Measurements from ENCODE around the gene MPRIP.
"Not testable (repeated sequence)": the region's sequence is repeated elsewhere in the genome, so short reads cannot be mapped to it uniquely, and the experiment has no call there.

Gene MPRIP

DNA sequence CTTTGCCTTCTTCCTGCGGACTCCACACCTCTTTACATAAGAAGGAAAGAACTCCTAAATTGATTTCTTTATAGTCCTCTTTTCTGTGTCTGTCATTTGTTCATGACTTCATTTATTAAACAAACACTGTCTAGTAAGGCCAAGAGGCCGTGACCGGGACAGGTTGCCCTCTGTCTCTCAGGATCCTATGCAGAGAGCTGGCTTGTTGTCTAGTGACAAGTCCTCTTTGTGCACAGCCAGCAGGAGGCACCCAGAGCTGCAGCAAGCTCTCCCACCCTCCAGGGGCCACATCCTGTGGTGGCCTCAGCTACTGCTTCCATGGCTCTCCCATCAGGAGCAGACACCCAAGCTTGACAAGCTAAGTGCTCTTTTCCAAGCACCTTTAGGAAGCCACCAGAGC is 113.3 kb downstream of the MPRIP start:
- no peak overlapping the region for H3K27ac Mint-ChIP-seq
- no peaks in the 10 kb centered on the region for H3K9me3 Mint-ChIP-seq
- no peak overlapping the region for H3K4me3 Mint-ChIP-seq
- no peaks in the 10 kb centered on the region for H3K27me3 Mint-ChIP-seq
- peaks cover 41% of the 10 kb centered on the region for H3K36me3 Mint-ChIP-seq (ENCODE audit: low read depth)
- H3K4me1 Mint-ChIP-seq (ENCODE audit: low read depth) = peaks cover 32% of the 10 kb centered on the region

DNA sequence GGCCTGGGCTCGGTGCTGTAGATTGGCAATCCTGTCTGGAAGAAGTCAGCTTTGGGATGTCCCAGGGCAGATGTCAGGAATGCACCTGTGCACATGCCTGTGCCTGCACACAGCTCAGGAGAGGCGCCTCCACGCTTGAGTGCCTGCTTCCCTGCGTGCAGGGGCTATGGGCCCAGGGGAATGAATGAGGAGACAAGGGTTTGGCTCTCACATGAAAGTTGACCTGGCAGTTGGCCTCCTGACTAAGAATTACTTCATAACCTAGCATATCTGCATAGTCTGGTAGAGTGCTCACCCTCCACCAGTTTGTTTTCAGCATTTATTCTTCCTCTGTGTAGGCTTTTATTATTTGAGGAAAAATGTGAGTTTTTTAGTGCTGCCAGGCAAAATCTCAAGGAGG is 113.8 kb downstream of the MPRIP start:
- Mint-ChIP-seq H3K36me3 (ENCODE audit: low read depth) (peaks cover 43% of the 10 kb centered on the region), H3K4me3 (no peak overlapping the region), H3K27ac (no peak overlapping the region), H3K9me3 (no peaks in the 10 kb centered on the region), H3K4me1 (ENCODE audit: low read depth) (peaks cover 31% of the 10 kb centered on the region), H3K27me3 (no peaks in the 10 kb centered on the region)

DNA sequence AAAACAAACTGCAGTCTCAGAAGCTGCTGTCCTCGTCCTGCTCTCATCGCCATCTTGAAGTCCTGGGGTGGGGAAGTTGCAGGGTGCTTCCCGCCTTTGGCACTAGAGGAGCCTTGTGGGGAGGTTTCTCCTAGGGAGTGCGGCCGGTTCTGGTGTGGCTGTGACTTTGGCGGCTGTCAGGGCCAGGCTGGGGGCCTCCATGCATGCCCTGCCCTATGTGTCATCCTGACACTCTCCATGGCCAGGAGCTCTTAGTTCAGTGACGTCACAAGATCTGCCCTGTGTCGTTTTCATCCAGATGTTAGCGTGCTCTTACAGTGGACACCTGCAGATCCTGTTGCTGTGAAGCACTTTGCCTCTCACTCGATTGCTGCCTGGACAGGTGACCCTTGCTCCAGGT is 114.3 kb downstream of the MPRIP start:
- H3K36me3 Mint-ChIP-seq (ENCODE audit: low read depth) = peaks cover 47% of the 10 kb centered on the region
- H3K27me3 Mint-ChIP-seq = no peaks in the 10 kb centered on the region
- no peak overlapping the region for H3K27ac Mint-ChIP-seq
- no peak overlapping the region for H3K4me3 Mint-ChIP-seq
- H3K4me1 Mint-ChIP-seq (ENCODE audit: low read depth) = peaks cover 27% of the 10 kb centered on the region
- no peaks in the 10 kb centered on the region for H3K9me3 Mint-ChIP-seq

DNA sequence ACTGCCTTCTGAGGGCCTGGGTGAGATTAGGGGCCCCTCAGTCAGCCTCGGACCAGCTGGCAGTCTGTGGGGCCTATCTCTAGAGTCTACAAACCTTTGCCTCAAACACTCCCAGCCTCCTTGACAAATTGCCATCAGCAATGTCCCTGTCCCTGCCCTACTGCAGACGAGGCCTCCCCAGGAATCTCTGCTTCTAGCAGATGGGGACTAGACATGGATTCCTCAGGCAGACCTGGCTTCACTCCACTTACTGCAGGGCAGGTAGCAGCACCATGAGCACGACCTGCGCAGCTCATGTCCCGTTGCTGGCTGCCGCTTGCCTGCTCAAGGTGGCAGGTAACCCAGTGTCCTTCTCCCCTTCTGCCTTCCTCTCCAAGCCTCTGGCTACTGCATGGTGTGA is 114.8 kb downstream of the MPRIP start:
- H3K9me3 Mint-ChIP-seq = no peaks in the 10 kb centered on the region
- no peak overlapping the region for H3K27ac Mint-ChIP-seq
- H3K4me3 Mint-ChIP-seq = no peak overlapping the region
- H3K4me1 Mint-ChIP-seq (ENCODE audit: low read depth) = peaks cover 23% of the 10 kb centered on the region
- H3K36me3 Mint-ChIP-seq (ENCODE audit: low read depth) = peaks cover 51% of the 10 kb centered on the region
- no peaks in the 10 kb centered on the region for H3K27me3 Mint-ChIP-seq

DNA sequence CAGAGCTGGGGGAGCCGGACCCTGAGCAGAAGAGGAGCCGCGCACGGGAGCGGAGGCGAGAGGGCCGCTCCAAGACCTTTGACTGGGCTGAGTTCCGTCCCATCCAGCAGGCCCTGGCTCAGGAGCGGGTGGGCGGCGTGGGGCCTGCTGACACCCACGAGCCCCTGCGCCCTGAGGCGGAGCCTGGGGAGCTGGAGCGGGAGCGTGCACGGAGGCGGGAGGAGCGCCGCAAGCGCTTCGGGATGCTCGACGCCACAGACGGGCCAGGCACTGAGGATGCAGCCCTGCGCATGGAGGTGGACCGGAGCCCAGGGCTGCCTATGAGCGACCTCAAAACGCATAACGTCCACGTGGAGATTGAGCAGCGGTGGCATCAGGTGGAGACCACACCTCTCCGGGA is 116.2 kb downstream of the MPRIP start:
- peaks cover 45% of the 10 kb centered on the region for H3K36me3 Mint-ChIP-seq (ENCODE audit: low read depth)
- not testable (repeated sequence) for H3K27me3 Mint-ChIP-seq, H3K27ac Mint-ChIP-seq, H3K9me3 Mint-ChIP-seq, H3K4me3 Mint-ChIP-seq
- H3K4me1 Mint-ChIP-seq (ENCODE audit: low read depth) = peaks cover 11% of the 10 kb centered on the region

DNA sequence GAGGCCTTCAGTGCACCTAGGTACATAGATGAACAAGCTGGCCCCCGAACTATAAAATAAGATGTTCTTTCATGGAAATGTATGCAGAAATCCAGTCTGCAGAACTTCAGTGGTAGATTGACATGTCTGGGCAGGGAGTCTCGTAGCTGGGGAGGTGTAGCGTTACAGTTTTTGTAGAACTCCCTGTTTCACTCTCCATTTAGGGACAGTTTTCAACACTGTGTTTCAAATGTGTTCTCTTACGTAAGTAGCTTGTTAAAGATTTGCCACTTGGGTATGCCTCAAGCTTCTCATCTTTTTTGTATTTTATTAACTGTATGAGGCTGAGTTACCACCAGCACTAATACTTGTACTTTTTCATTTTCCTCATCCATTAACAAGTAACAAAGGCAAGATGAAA is 117.3 kb downstream of the MPRIP start:
- Mint-ChIP-seq H3K36me3 (ENCODE audit: low read depth) (peaks cover 40% of the 10 kb centered on the region), H3K4me3 (no peak overlapping the region), H3K9me3 (no peaks in the 10 kb centered on the region), H3K27me3 (no peaks in the 10 kb centered on the region), H3K27ac (no peak overlapping the region), H3K4me1 (ENCODE audit: low read depth) (peaks cover 4% of the 10 kb centered on the region)

DNA sequence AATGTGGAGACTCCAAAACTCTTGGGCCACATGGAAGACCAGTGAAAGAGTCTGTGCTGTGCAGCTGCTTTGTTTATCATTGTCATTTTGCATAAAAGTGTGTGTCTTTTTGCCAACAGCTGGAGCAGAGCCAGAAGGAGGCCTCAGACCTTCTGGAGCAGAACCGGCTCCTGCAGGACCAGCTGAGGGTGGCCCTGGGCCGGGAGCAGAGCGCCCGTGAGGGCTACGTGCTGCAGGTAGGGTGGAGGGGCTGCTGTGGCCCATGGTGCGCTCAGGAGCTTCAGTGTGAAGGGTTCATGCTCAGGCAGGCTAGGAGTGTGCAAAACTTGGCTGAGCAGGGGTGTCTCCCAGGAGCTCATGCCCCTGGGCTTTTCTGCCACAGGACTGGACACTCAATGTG is 118.9 kb downstream of the MPRIP start:
- no peaks in the 10 kb centered on the region for H3K4me1 Mint-ChIP-seq (ENCODE audit: low read depth)
- no peaks in the 10 kb centered on the region for H3K9me3 Mint-ChIP-seq
- H3K27ac Mint-ChIP-seq = no peak overlapping the region
- no peak overlapping the region for H3K4me3 Mint-ChIP-seq
- H3K36me3 Mint-ChIP-seq (ENCODE audit: low read depth) = peaks cover 40% of the 10 kb centered on the region
- no peaks in the 10 kb centered on the region for H3K27me3 Mint-ChIP-seq

DNA sequence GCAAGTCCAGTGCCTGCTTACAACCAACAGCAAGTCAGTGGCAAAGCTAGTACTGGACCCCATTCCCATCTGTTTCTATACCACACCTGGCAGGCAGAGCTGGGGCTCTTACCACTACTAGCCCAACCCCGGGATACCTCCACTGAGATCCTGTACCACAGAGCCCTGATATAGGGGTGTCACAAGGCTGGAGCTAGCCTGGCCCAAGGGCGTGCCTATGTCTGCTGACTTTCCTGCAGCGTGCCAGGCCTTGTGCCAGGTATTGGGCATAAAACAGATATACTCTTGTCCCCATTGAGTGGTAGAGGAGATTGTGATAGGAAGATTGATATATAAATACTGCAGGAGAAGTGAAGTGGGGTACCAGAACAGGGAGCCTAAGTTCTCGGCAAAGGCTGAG is 119.5 kb downstream of the MPRIP start:
- Mint-ChIP-seq H3K27me3 (no peaks in the 10 kb centered on the region), H3K36me3 (ENCODE audit: low read depth) (peaks cover 42% of the 10 kb centered on the region), H3K27ac (no peak overlapping the region), H3K4me3 (no peak overlapping the region), H3K4me1 (ENCODE audit: low read depth) (no peaks in the 10 kb centered on the region), H3K9me3 (no peaks in the 10 kb centered on the region)

DNA sequence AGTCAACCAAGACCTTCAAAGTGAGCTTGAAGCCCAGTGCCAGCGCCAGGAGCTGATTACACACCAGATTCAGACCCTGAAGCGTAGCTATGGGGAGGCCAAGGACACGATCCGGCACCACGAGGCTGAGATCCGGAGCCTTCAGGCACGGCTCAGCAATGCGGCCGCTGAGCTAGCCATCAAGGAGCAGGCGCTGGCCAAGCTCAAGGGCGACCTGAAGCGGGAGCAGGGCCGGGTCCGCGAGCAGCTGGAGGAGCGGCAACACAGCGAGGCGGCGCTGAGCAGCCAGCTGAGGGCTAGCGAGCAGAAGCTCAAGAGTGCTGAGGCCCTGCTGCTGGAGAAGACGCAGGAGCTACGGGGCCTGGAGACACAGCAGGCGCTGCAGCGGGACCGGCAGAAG is 121.9 kb downstream of the MPRIP start:
- peaks cover 51% of the 10 kb centered on the region for H3K36me3 Mint-ChIP-seq (ENCODE audit: low read depth)
- H3K27ac Mint-ChIP-seq = no peak overlapping the region
- no peaks in the 10 kb centered on the region for H3K27me3 Mint-ChIP-seq
- no peaks in the 10 kb centered on the region for H3K9me3 Mint-ChIP-seq
- no peak overlapping the region for H3K4me3 Mint-ChIP-seq
- no peaks in the 10 kb centered on the region for H3K4me1 Mint-ChIP-seq (ENCODE audit: low read depth)

DNA sequence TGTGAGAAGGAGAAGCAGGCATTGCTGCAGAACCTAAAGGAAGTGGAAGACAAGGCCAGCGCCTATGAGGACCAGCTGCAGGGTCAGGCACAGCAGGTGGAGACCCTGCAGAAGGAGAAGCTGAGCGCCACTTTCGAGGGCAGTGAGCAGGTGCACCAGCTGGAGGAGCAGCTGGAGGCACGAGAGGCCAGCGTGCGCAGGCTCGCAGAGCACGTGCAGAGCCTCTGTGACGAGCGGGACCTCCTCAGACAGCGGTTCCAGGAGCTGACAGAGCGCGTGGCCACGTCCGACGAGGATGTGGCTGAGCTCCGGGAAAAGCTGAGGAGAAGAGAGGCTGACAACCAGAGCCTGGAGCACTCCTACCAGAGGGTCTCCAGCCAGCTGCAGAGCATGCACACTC is 122.4 kb downstream of the MPRIP start:
- H3K9me3 Mint-ChIP-seq = no peaks in the 10 kb centered on the region
- no peak overlapping the region for H3K4me3 Mint-ChIP-seq
- H3K36me3 Mint-ChIP-seq (ENCODE audit: low read depth) = peaks cover 47% of the 10 kb centered on the region
- no peak overlapping the region for H3K27ac Mint-ChIP-seq
- H3K27me3 Mint-ChIP-seq = no peaks in the 10 kb centered on the region
- no peaks in the 10 kb centered on the region for H3K4me1 Mint-ChIP-seq (ENCODE audit: low read depth)

DNA sequence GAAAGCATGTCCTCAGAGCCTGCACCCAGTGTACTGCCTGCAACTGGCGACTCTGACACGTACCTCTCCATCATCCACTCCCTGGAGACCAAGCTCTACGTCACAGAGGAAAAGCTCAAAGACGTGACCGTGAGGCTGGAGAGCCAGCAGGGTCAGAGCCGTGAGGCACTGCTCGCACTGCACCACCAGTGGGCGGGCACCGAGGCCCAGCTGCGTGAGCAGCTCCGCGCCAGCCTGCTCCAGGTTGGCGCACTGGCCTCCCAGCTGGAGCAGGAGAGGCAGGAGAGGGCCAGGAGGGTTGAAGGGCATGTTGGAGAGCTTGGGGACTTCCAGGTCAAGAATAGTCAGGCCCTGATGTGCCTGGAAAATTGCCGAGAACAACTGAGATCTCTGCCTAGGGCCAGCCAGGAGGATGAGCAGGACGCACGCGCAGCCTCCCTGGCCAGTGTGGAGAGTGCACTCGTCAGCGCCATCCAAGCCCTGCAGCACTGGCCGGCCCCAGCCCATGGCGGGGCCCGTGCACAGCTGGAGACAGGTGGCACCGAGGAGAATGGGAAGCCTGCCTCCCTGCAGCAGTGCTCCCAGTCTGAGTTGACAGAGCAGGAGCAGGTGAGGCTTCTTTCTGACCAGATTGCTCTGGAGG is 123.5 kb downstream of the MPRIP start:
- Mint-ChIP-seq H3K9me3 (no peaks in the 10 kb centered on the region), H3K36me3 (ENCODE audit: low read depth) (peaks cover 44% of the 10 kb centered on the region), H3K27ac (no peak overlapping the region), H3K4me1 (ENCODE audit: low read depth) (peaks cover 6% of the 10 kb centered on the region), H3K4me3 (no peak overlapping the region), H3K27me3 (no peaks in the 10 kb centered on the region)

DNA sequence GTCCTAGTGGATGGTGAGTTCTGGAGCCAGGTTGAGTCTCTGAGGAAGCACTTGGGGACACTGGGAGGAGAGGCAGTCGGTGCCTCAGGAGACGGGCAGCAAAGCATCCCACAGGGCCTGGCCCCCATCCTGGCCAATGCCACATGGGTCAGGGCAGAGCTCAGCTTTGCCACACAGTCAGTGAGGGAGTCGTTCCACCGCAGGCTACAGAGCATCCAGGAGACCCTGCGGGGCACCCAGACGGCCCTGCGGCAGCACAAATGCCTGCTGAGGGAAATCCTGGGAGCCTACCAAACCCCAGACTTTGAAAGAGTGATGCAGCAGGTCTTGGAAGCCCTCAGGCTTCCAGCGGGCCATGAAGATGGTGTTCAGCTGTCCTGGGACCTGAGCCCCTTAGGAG is 124.2 kb downstream of the MPRIP start:
- H3K4me3 Mint-ChIP-seq = no peak overlapping the region
- H3K36me3 Mint-ChIP-seq (ENCODE audit: low read depth) = peaks cover 40% of the 10 kb centered on the region
- no peaks in the 10 kb centered on the region for H3K27me3 Mint-ChIP-seq
- no peaks in the 10 kb centered on the region for H3K9me3 Mint-ChIP-seq
- H3K27ac Mint-ChIP-seq = no peak overlapping the region
- H3K4me1 Mint-ChIP-seq (ENCODE audit: low read depth) = peaks cover 12% of the 10 kb centered on the region

DNA sequence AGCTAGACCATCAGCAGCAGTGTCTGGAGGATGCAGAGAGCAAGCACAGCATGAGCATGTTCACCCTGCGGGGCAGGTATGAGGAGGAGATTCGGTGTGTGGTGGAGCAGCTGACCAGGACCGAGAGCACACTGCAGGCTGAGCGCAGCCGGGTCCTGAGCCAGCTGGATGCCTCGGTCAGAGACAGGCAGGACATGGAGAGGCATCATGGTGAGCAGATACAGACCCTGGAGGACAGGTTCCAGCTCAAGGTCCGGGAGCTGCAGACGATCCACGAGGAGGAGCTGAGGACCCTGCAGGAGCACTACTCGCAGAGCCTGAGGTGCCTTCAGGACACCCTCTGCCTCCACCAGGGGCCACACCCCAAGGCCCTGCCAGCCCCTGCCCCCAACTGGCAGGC is 125.1 kb downstream of the MPRIP start:
- Mint-ChIP-seq H3K27ac (no peak overlapping the region), H3K36me3 (ENCODE audit: low read depth) (peaks cover 38% of the 10 kb centered on the region), H3K4me1 (ENCODE audit: low read depth) (peaks cover 17% of the 10 kb centered on the region), H3K4me3 (no peak overlapping the region), H3K9me3 (no peaks in the 10 kb centered on the region), H3K27me3 (no peaks in the 10 kb centered on the region)

DNA sequence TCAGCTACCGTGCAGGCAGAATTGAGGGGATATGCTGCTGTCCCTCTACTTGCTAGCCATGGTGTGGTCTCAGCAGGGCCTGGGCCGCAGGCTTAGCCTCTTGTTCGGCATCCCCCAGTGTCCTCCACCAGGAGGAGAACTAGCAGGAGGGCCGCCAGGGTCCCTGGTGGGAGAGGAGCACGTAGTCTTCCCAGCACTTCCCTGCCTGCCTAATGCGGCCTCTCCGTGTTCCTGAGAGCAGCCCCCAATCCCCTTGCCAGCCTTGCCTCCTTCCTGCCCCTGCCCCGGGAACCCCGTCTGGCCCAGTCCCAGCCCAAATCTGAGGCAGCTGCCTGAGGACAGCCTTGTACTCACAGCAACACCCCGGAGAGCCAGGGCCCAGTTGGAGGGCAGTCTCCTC is 125.7 kb downstream of the MPRIP start:
- H3K27ac Mint-ChIP-seq = no peak overlapping the region

DNA sequence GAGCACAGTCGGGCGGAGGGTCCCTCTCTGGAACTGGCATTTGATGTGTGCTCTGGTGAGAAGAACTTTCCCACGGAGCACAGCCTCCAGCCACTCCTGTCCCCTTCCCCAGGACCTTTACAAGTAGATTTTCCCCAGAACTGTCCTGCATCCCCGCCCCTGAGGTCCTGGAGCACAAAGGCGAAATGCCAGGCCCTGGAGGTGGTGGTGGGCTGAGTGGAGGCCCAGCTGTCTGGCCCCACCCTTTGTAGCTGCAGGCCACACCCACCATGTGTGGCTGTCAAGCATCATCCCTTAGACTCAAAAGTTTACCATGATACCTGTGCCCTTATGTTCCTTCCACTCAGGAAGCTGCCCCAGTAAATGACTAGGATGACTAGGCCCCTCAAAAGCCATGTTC is 126.1 kb downstream of the MPRIP start:
- no peaks in the 10 kb centered on the region for H3K27me3 Mint-ChIP-seq
- peaks cover 24% of the 10 kb centered on the region for H3K4me1 Mint-ChIP-seq (ENCODE audit: low read depth)
- no peak overlapping the region for H3K27ac Mint-ChIP-seq
- H3K9me3 Mint-ChIP-seq = no peaks in the 10 kb centered on the region
- no peak overlapping the region for H3K4me3 Mint-ChIP-seq
- peaks cover 35% of the 10 kb centered on the region for H3K36me3 Mint-ChIP-seq (ENCODE audit: low read depth)

More for the DNA sequence above, 125.7 kb downstream of the MPRIP start:
- H3K36me3 Mint-ChIP-seq (ENCODE audit: low read depth) = peaks cover 37% of the 10 kb centered on the region
- H3K4me1 Mint-ChIP-seq (ENCODE audit: low read depth) = peaks cover 23% of the 10 kb centered on the region
- H3K4me3 Mint-ChIP-seq = no peak overlapping the region
- no peaks in the 10 kb centered on the region for H3K27me3 Mint-ChIP-seq
- no peaks in the 10 kb centered on the region for H3K9me3 Mint-ChIP-seq

DNA sequence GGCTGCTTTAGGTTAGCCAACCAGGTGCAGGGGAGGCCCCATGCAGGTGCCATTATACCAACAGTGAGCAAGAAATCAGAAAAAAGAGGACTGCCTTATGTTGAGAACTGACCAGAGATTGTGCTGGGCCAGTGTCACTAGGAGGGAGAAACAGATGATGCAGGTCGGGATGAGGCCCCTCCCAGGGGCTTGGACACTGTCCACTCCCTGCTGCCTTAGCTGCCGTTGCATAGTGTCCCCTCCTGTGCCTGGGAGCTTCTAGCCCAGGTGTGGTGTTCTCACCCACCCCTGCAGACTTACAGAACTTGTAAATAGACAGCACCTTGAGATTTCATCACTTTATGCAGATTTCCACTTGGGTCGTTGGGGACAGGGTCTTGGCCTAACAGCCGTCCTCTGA is 127.1 kb downstream of the MPRIP start:
- Mint-ChIP-seq H3K4me1 (ENCODE audit: low read depth) (peaks cover 27% of the 10 kb centered on the region), H3K27me3 (no peaks in the 10 kb centered on the region), H3K36me3 (ENCODE audit: low read depth) (peaks cover 33% of the 10 kb centered on the region), H3K9me3 (no peaks in the 10 kb centered on the region), H3K4me3 (no peak overlapping the region), H3K27ac (no peak overlapping the region)
